COLO668 (cell line): ENCODE data around the gene CCDC159.

Experiments
- DNase-seq: peaks from one replicate; lab custom pipeline; 2025; ENCODE audit not compliant: unreplicated experiment; lab: John Stamatoyannopoulos, UW

The CCDC159 gene

DNA sequence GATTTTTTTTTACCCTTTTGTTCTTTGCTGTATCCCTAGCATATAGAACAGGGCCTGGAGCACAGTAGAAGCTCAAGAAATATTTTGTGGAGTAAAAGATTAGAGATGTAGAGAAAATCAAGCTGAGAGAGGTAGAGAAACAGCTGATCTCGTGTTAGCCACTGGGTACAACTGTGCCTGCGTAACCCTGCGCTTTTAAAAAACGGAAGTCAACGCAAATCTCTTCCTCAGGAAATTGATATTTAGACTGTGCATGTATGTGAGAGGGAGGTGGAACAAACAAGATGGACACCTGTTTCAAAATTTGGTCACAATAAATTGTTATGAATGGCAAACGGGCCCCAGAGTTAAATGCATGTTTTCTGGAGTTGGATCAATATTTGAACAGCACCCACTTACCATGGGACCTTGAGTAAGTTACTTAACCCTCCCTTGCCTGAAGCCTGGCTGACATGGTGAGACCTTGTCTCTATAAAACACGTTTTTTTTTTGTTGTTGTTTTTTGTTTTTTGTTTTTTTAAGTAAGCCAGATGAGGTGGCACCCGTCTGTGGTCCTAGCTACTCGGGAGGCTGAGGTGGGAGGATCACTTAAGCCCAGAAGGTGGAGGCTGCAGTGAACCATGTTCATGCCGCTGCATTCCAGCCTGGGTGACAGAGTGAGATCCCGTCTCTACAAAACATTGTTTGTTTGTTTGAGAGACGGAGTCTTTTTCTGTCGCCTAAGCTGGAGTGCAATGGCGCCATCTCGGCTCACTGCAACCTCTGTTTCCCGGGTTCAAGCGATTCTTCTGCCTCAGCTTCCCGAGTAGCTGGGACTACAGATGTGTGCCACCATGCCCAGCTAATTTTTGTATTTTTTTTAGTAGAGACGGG, 41.1 kb downstream of the CCDC159 start:
- no peak for DNase-seq

DNA sequence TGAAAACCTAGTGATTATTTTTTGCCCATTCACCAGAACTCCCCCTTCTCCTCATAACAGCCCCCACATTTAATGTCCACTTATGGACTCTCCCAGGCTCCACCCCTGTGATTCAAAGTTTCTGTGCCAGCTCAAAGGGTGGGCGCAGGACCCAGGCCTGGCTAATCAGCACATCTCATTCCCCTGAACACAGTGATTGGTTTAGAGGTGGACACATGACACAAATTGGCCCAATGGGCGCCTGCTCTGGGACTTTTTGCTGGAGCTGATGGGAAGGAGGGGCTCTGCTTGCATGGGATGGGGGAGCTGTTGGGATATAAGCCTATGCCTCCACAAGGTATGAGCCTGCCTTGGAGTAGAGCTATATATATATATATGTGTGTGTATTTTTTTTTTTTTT, 44.0 kb downstream of the CCDC159 start:
- DNase-seq, result no peak

DNA sequence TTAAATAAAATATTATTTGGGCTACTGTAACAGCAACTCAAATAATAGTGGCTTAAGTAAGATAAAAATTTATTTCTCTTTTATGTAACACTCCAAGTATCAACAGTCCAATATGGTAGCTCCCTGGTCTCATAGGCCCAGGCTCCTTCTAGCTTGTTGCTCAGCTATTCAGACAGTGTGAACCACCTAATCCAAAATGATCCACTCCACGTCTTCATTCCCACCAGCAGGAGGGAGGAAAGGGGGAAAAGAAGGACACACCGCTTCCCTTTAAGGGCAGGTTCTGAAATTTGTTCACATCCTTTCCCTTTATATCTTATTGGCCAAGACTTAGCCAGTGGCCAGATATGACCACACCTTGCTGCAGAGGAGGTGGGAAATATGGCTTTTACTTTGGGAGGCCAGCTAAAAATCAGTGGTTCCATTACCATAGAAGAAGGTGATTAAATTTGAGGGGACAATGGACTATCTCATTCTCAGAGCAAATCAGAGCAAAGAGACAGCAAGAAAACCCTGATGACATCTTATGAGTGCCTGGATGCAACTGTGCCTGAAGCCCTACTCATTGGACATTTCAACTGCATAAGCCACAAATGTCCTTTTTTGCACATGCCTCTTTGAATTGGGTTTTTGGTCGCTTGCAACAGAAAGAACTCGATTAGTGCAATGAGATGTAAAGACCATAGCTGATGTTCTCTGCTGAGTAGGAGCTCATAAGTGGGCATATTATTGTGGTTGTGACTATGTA, 44.8 kb downstream of the CCDC159 start:
- DNase-seq, result no peak

DNA sequence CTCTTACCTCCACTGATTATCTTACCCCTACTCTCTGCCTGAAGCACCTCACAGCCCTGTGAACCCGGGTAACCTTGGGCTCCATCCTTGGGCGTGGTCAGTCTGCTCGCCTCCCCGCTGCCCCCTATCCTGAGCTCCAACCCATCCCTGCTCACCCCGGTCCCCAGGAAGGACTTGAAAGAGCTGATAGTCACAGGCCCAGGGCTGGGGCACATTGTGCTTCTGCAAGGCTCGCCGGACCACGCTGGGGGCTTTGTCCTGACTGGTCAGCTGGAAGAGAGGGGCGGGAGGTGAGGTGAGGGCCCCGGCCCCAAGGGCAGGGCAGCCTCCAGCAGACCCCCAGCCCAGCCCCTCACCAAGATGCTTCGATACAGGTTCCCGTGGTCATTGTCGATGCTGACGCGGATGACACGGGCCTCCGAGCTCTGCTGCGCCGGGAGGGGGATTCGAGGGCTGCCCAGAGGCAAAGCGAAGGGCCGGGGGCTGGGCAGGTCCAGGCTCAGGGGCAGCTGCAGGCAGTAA, 50.8 kb downstream of the CCDC159 start:
- DNase-seq, result no peak

DNA sequence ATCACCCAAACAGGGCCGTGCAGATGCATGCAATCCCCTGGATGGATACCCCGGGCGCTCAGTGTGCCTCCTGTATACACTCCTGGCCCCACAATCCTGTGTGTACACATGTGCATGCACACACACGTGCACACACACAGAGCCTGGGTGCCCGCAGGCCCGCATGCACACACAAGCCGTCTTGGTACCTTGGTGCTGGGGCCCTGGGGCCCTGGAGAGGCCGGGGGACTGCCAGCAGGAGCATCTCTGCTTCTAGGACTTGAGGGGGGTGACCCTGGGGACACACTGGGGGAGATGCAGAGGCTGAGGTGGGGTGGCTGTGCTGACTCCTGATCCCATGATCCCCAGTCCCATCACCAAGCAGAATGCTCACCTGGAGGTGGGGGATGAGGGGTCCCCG, 53.3 kb downstream of the CCDC159 start:
- DNase-seq, result no peak

DNA sequence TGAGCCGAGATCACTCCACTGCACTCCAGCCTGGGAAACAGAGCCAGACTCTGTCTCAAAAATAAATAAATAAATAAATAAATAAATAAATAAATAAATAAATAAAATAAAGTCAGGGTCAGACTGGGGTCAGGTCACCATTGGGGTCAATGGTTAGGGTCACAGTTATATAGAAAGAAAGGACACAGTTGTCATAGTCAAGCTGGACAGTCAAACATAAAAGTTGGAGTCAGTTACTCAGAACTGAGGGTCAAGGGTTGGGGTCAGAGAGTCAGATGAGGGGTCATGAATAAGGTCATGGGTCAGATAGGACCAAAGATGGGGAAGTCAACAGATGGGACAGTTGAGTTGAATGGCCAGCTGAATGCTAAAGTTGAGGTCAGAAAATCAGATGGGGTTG, 54.5 kb downstream of the CCDC159 start:
- no peak for DNase-seq

DNA sequence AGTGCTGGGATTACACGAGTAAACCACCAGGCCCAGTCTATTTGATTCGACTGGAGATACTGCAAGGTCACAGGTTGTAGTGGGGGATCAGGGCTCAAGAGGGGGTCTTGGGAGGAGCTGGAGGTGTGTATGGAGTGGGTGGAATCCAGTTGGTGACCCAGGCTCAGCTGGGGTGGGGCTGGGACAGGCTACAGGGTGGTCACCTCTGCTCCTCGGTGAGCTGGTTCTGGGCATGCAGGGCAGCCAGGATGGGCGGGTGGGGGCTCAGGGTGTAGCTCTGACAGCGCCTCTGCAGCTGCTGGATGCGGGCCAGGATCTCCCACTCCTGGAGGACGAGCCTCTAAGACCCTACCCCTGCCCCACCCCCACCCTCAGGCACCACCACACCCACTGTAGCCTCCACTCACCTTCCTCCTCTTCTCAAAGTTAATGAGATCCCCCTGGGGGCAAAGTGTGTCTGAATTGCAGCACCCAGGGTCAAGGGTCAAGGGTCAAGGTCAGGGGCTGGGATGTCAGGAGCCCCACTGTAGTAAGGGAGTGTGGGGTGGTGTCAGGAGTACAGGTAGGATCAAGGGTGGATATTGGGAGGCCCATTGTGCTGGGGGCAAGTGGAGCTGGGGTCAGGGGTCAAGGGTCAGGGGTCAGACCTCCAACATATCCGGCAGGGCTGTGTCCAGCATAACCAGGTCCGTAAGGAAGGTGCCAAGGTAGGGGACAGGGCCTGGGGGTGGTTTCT, 55.7 kb downstream of the CCDC159 start:
- no peak for DNase-seq
